Loucy (cell line): Measurements from ENCODE around the gene SLC35F3.

Experiments used
- H2AFZ ChIP-seq: fragments of 200-600 bp; sonication (generic); 2 replicates; pipeline ENCODE4 v1.6.0; 2016; ENCODE audit warnings: antibody characterized with exemption, mild to moderate bottlenecking, low read length, moderate library complexity
- H3F3A ChIP-seq: fragments of 200-600 bp; 2 replicates; pipeline ENCODE4 v1.6.0; 2016; ENCODE audit warnings: antibody characterized with exemption, low read depth, mild to moderate bottlenecking
- H3K27me3 ChIP-seq: fragments of 200-600 bp; sonication (generic); 2 replicates; pipeline ENCODE4 v1.6.1; 2014; ENCODE audit warnings: low read length, mild to moderate bottlenecking; ENCODE audit not compliant: insufficient read depth, poor library complexity, severe bottlenecking
- H3K36me3 ChIP-seq: fragments of 200-600 bp; sonication (generic); 2 replicates; pipeline ENCODE4 v1.6.1; 2016; ENCODE audit warnings: low read length; ENCODE audit not compliant: insufficient read depth
- H3K4me1 ChIP-seq: fragments of 200-600 bp; sonication (generic); 2 replicates; pipeline ENCODE4 v1.5.1; 2014; ENCODE audit warnings: low read length, mild to moderate bottlenecking; ENCODE audit not compliant: insufficient read depth, poor library complexity, severe bottlenecking
- H3K4me2 ChIP-seq: fragments of 200-600 bp; sonication (generic); 2 replicates; pipeline ENCODE4 v1.6.0; 2014; ENCODE audit warnings: antibody characterized with exemption, low read length, low read depth, mild to moderate bottlenecking; ENCODE audit not compliant: poor library complexity, severe bottlenecking
- H3K4me3 ChIP-seq: fragments of 200-600 bp; sonication (generic); 2 replicates; pipeline ENCODE4 v1.5.1; 2014; ENCODE audit warnings: low read length, mild to moderate bottlenecking, mixed read lengths; ENCODE audit not compliant: poor library complexity, severe bottlenecking
- H3K79me2 ChIP-seq: fragments of 200-600 bp; sonication (generic); 2 replicates; pipeline ENCODE4 v1.6.1; 2014; ENCODE audit warnings: low read length; ENCODE audit not compliant: insufficient read depth
- H3K9ac ChIP-seq: fragments of 200-600 bp; sonication (generic); 2 replicates; pipeline ENCODE4 v1.6.0; 2014; ENCODE audit warnings: mild to moderate bottlenecking, low read depth, low read length, moderate library complexity; ENCODE audit not compliant: poor library complexity, severe bottlenecking
- H3K9me2 ChIP-seq: fragments of 200-600 bp; sonication (generic); replicated peaks from 2 replicates; pipeline ENCODE4 v1.6.1; 2016; ENCODE audit warnings: low read depth, low read length, mixed read lengths
- H3K9me3 ChIP-seq: fragments of 200-600 bp; sonication (generic); 2 replicates; pipeline ENCODE4 v1.6.1; 2014; ENCODE audit warnings: mild to moderate bottlenecking, antibody characterized with exemption, low read length, low read depth; ENCODE audit not compliant: insufficient read depth
- H4K20me1 ChIP-seq: fragments of 200-600 bp; sonication (generic); 2 replicates; pipeline ENCODE4 v1.6.0; 2014; ENCODE audit warnings: antibody characterized with exemption, low read length, mild to moderate bottlenecking; ENCODE audit not compliant: insufficient read depth, poor library complexity, severe bottlenecking
- EZH2phosphoT487 ChIP-seq: fragments of 200-600 bp; IDR thresholded peaks from 2 replicates; pipeline ENCODE4 v1.6.1; 2018; ENCODE audit warnings: antibody characterized with exemption, mild to moderate bottlenecking, moderate library complexity, borderline replicate concordance
- TF ChIP-seq, protein P1 (sequence below): fragments of 200-600 bp; sonication (generic); conservative IDR thresholded peaks from 2 replicates; pipeline ENCODE4 v1.5.1; 2014; ENCODE audit warnings: mild to moderate bottlenecking, antibody characterized with exemption, low read length

Gene SLC35F3

DNA sequence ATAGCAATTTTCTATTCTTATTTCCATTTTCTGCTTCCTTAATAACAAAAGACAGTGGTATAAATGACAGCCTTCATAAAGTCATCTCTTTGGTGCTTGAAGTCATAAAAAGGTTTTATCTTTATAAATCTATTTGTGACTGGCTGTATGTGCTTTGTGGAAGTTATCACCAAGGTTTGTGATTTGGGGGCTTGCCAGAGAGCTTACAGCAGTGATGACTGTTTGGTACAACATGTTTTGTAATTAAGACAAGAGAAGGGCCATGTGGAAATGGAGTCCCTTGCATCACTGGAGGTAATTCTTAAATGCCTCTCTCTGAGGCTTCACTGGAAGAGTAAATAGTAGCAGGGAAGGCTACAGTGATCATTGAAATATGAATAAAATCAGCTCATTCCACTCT, 2.7 kb downstream of the SLC35F3 start:
- H3F3A ChIP-seq, result no peaks in the 10 kb centered on the region
- H3K27me3 ChIP-seq, result no peaks in the 10 kb centered on the region
- H3K4me2 ChIP-seq, result no peak overlapping the region
- no peaks in the 10 kb centered on the region for H3K9me3 ChIP-seq
- H4K20me1 ChIP-seq, result no peaks in the 10 kb centered on the region
- no peaks in the 10 kb centered on the region for H3K9me2 ChIP-seq
- no peaks in the 10 kb centered on the region for H3K79me2 ChIP-seq
- H3K36me3 ChIP-seq, result no peaks in the 10 kb centered on the region
- H3K4me3 ChIP-seq, result no peak overlapping the region
- TF ChIP-seq, protein P1, sequence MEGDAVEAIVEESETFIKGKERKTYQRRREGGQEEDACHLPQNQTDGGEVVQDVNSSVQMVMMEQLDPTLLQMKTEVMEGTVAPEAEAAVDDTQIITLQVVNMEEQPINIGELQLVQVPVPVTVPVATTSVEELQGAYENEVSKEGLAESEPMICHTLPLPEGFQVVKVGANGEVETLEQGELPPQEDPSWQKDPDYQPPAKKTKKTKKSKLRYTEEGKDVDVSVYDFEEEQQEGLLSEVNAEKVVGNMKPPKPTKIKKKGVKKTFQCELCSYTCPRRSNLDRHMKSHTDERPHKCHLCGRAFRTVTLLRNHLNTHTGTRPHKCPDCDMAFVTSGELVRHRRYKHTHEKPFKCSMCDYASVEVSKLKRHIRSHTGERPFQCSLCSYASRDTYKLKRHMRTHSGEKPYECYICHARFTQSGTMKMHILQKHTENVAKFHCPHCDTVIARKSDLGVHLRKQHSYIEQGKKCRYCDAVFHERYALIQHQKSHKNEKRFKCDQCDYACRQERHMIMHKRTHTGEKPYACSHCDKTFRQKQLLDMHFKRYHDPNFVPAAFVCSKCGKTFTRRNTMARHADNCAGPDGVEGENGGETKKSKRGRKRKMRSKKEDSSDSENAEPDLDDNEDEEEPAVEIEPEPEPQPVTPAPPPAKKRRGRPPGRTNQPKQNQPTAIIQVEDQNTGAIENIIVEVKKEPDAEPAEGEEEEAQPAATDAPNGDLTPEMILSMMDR, result no peak
- no peak for TF ChIP-seq EZH2phosphoT487
- H3K4me1 ChIP-seq, result no peaks in the 10 kb centered on the region
- H3K9ac ChIP-seq, result no peak overlapping the region
- no peak overlapping the region for H2AFZ ChIP-seq

GRCh38 chr1:233908092-233908491, 3.6 kb downstream of the SLC35F3 start:
- no peak overlapping the region for H3K9ac ChIP-seq
- no peak overlapping the region for H3K4me3 ChIP-seq
- H3K9me2 ChIP-seq, result no peaks in the 10 kb centered on the region
- H3K4me1 ChIP-seq, result no peaks in the 10 kb centered on the region
- H3K79me2 ChIP-seq, result no peaks in the 10 kb centered on the region
- no peak overlapping the region for H3K4me2 ChIP-seq
- TF ChIP-seq, protein P1, result no peak
- TF ChIP-seq EZH2phosphoT487, result no peak
- H3K27me3 ChIP-seq, result no peaks in the 10 kb centered on the region
- no peak overlapping the region for H2AFZ ChIP-seq
- H4K20me1 ChIP-seq, result no peaks in the 10 kb centered on the region
- H3F3A ChIP-seq, result no peaks in the 10 kb centered on the region
- H3K9me3 ChIP-seq, result no peaks in the 10 kb centered on the region
- H3K36me3 ChIP-seq, result no peaks in the 10 kb centered on the region

GRCh38 chr1:233909195-233909594, 4.7 kb downstream of the SLC35F3 start:
- H4K20me1 ChIP-seq, result no peaks in the 10 kb centered on the region
- H3K4me2 ChIP-seq, result no peak overlapping the region
- no peaks in the 10 kb centered on the region for H3K79me2 ChIP-seq
- TF ChIP-seq, protein P1, result no peak
- no peak for TF ChIP-seq EZH2phosphoT487
- no peaks in the 10 kb centered on the region for H3K9me2 ChIP-seq
- H3F3A ChIP-seq, result no peaks in the 10 kb centered on the region
- no peak overlapping the region for H2AFZ ChIP-seq
- H3K27me3 ChIP-seq, result no peaks in the 10 kb centered on the region
- no peak overlapping the region for H3K4me3 ChIP-seq
- no peaks in the 10 kb centered on the region for H3K4me1 ChIP-seq
- H3K9me3 ChIP-seq, result no peaks in the 10 kb centered on the region
- no peaks in the 10 kb centered on the region for H3K36me3 ChIP-seq
- H3K9ac ChIP-seq, result no peak overlapping the region
